ENCODE data around the gene FAM120A.

The FAM120A gene

GRCh38 chr9:93427655-93428379 is 23.7 kb upstream of the FAM120A start:
- Histone ChIP-seq H3K4me3 (IDR thresholded peaks at IDR 0.05; ENCODE audit: insufficient read depth, low read depth, low read length) (no peak overlapping the region), H3K9ac (no peak overlapping the region), H3K4me2 (no peak overlapping the region), H3K36me3 (ENCODE audit: insufficient read depth) (no peaks in the 10 kb centered on the region), H3K27ac (no peak overlapping the region), H3K4me1 (ENCODE audit: low read depth, poor library complexity, severe bottlenecking) (no peaks in the 10 kb centered on the region), H2AFZ (ENCODE audit: low read depth) (no peak overlapping the region), H3K79me2 (ENCODE audit: insufficient read depth, low read depth) (no peaks in the 10 kb centered on the region), H4K20me1 (ENCODE audit: insufficient read depth) (no peaks in the 10 kb centered on the region), H3K27me3 (ENCODE audit: insufficient read depth, low read depth) (no peaks in the 10 kb centered on the region)
- no peak for TF ChIP-seq CTCF (conservative IDR thresholded peaks at IDR 0.05; ENCODE audit: low read depth, low read length)

GRCh38 chr9:93431539-93432105 is 19.9 kb upstream of the FAM120A start:
- Histone ChIP-seq H3K27ac (no peak overlapping the region), H4K20me1 (ENCODE audit: insufficient read depth) (no peaks in the 10 kb centered on the region), H3K4me2 (no peak overlapping the region), H2AFZ (ENCODE audit: low read depth) (no peak overlapping the region), H3K27me3 (ENCODE audit: insufficient read depth, low read depth) (no peaks in the 10 kb centered on the region), H3K4me3 (IDR thresholded peaks at IDR 0.05; ENCODE audit: insufficient read depth, low read depth, low read length) (no peak overlapping the region), H3K36me3 (ENCODE audit: insufficient read depth) (no peaks in the 10 kb centered on the region), H3K9ac (no peak overlapping the region), H3K79me2 (ENCODE audit: insufficient read depth, low read depth) (no peaks in the 10 kb centered on the region), H3K4me1 (ENCODE audit: low read depth, poor library complexity, severe bottlenecking) (no peaks in the 10 kb centered on the region)
- no peak for TF ChIP-seq CTCF (conservative IDR thresholded peaks at IDR 0.05; ENCODE audit: low read depth, low read length)

GRCh38 chr9:93432964-93433363 is 18.5 kb upstream of the FAM120A start:
- H3K4me2 ChIP-seq: no peak overlapping the region

GRCh38 chr9:93434056-93434455 is 17.4 kb upstream of the FAM120A start:
- Histone ChIP-seq H3K36me3 (ENCODE audit: insufficient read depth) (no peaks in the 10 kb centered on the region), H3K9ac (no peak overlapping the region), H3K4me2 (no peak overlapping the region)

More at GRCh38 chr9:93432964-93433363, 18.5 kb upstream of the FAM120A start:
- no peak overlapping the region for H3K9ac ChIP-seq
- H4K20me1 ChIP-seq (ENCODE audit: insufficient read depth): no peaks in the 10 kb centered on the region
- H3K4me1 ChIP-seq (ENCODE audit: low read depth, poor library complexity, severe bottlenecking): no peaks in the 10 kb centered on the region
- H3K79me2 ChIP-seq (ENCODE audit: insufficient read depth, low read depth): no peaks in the 10 kb centered on the region
- H3K27ac ChIP-seq: no peak overlapping the region
- H2AFZ ChIP-seq (ENCODE audit: low read depth): no peak overlapping the region
- TF ChIP-seq CTCF (conservative IDR thresholded peaks at IDR 0.05; ENCODE audit: low read depth, low read length): no peak
- H3K36me3 ChIP-seq (ENCODE audit: insufficient read depth): no peaks in the 10 kb centered on the region
- H3K27me3 ChIP-seq (ENCODE audit: insufficient read depth, low read depth): no peaks in the 10 kb centered on the region
- H3K4me3 ChIP-seq (IDR thresholded peaks at IDR 0.05; ENCODE audit: insufficient read depth, low read depth, low read length): no peak overlapping the region

More at GRCh38 chr9:93434056-93434455, 17.4 kb upstream of the FAM120A start:
- H3K27me3 ChIP-seq (ENCODE audit: insufficient read depth, low read depth): no peaks in the 10 kb centered on the region
- no peaks in the 10 kb centered on the region for H3K4me1 ChIP-seq (ENCODE audit: low read depth, poor library complexity, severe bottlenecking)
- no peaks in the 10 kb centered on the region for H3K79me2 ChIP-seq (ENCODE audit: insufficient read depth, low read depth)
- H3K4me3 ChIP-seq (IDR thresholded peaks at IDR 0.05; ENCODE audit: insufficient read depth, low read depth, low read length): no peak overlapping the region
- H4K20me1 ChIP-seq (ENCODE audit: insufficient read depth): no peaks in the 10 kb centered on the region
- no peak for TF ChIP-seq CTCF (conservative IDR thresholded peaks at IDR 0.05; ENCODE audit: low read depth, low read length)
- H3K27ac ChIP-seq: no peak overlapping the region
- no peak overlapping the region for H2AFZ ChIP-seq (ENCODE audit: low read depth)

All from KMS-11 (cell line).